ENCODE data around the gene GSTP1.

- TF ChIP-seq CTCF (IDR thresholded peaks at IDR 0.05) (no peak), POLR2A (IDR thresholded peaks at IDR 0.05) (no peak)
These were observed 51.0 kb downstream of the GSTP1 start for GRCh38 chr11:67634366-67635230.
